Measurements from ENCODE around the gene ANKRD66.
"Not testable (repeated sequence)": the region's sequence is repeated elsewhere in the genome, so short reads cannot be mapped to it uniquely, and the experiment has no call there.

ANKRD66 gene

DNA sequence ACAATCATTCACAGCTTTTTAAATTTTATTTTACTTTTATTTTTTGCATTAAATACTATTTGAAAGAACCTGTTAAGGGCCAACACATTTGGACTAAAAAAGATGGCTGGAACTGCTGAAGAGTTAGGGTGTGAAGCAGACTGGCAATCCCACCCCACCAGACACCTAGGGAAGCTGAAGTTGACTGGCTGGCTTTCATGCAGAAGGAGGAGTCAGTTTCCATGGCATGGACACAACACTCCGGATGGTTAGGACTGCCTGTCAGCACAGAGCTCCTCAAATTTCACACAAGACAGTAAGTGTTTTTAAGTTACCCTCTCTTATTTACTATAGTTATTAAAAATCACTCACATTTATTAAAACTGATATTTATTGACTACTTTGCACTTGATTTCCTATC, at the start of gene ANKRD66:
TSS of gene ANKRD66 (plus strand) at position 238 of the 400 bp plus-strand sequence. CDS start 5,016 bp downstream, outside the sequence.
- no peak for DNase-seq

DNA sequence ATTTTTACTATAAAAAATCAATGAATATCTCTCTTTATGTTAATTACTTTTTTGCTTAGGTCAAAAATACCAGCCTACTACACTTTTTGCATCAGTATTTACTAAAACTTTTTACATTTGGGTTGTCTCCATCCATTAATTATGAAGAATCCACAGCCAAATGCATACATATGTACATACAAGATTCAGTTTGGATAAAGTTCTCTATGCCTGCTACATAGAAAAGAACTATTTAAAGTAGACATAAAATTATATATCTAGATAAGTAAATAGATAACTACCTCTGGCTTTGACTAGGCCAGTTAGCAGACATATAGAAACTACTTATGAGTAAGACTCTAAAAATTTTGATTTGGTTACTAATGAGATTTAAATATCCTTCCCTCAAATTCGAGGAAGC, 46.8 kb upstream of the ANKRD66 start:
- no peak for DNase-seq

DNA sequence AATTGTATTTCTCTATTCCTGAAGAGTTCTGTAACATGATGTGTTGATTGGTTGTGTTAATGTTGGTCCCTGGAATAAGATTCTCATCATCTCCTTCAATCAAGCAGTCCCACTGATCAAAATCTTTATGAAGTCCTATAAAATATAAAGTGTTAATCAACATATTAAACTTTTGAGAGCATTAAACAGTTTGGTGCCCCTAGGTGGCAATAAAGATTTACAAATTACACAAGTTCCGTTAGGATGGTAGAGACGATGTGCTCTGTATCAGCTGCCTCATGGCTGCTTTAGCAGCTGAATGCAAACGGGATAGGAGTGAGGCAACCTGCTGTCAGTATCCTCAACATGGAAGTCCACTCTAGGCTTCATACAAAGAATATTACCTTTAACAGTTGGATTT, 42.2 kb upstream of the ANKRD66 start:
- DNase-seq = no peak

DNA sequence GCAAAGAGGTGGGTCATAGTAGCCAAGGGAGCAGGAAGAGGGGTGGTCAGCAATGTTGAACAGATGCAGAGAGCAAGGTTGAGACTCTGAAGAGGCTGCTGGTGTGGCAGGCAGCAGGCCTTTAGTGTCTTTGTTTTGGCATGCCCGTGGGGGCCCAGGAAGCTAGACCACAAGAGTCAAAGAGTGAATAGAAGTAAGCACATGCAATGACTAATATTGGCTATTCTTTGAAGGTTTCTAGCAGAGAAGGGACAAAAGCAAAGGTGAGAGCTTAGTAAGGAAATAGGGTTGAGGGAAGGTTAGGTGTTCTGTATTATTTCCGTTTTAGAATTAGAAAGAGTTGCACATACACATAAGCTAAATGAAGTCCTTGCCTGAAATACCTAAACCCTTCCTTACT, 40.3 kb upstream of the ANKRD66 start:
- DNase-seq = no peak

DNA sequence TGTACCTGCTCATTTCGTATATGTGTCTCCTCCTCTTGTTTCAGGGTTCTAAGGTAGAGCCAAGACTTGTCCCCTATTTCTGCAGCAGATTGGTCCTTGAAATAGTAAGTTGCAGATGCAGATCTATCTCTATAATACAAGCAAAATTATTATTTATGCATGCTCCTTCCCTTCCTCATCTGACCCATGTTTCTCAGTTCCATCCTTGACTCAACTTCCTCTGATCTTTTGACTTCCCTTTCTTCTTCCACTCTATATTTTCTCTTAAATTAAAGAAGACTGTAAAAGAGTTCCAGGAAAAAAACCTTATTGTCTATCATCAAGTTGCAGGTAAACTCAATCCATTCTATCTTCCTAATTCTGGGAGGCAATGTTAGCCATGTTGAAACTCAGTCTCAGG, 35.2 kb upstream of the ANKRD66 start:
- no peak for DNase-seq

DNA sequence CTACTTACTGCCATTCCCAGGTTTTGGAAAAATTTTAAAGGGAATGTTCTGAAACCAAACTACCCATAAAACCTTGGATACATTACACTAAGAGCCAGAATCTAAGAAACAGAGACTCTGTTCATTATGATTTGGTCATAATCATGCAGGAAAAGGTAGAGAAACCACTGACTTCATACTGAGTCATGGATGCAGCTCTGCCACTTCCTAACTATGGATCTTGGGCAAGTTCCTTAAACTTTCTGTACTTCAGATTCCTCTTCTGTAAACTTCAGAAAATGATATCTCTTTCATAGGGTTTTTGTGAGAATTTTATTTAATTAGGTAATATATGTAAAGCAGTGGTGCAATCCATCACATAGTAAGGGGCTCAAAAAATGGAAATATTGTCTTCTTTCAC, 31.6 kb upstream of the ANKRD66 start:
- DNase-seq = no peak

DNA sequence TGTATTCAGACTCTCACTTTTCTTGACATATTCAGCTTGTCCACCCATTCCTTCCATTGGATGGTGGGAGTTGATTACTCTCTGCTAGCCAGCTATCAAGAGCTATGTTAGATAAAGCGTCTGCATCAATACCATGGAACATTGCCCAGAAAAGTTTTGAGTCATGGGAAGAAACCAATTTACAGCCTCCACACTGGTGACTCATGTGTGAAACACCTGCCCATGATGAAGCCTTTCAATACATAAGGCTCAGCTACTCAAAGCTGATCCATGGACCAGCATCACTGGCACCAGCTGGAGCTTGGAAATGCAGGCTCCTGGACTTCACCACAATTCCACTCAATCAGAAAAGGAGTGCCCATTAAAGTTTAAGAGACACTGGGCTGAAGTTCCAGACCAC, 27.6 kb upstream of the ANKRD66 start:
- no peak for DNase-seq

DNA sequence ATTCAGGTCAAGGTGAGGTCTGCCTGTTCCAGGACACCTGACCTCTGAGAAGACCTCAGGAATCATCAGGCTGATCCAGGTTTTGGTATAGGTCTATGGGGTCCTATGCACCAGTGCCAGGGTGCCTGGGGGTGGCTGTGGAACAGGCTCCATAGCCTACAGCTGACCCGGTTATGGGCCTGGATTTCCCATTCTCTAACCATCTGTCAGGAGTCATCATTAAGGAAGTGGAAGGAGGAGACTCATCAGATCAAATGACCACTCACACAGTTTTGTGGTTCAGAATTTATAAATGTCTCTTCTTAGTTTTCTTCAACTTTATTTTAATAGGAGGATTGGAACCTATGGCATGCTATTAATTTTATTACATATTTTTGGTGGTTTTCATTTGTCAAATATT, 26.3 kb upstream of the ANKRD66 start:
- no peak for DNase-seq

DNA sequence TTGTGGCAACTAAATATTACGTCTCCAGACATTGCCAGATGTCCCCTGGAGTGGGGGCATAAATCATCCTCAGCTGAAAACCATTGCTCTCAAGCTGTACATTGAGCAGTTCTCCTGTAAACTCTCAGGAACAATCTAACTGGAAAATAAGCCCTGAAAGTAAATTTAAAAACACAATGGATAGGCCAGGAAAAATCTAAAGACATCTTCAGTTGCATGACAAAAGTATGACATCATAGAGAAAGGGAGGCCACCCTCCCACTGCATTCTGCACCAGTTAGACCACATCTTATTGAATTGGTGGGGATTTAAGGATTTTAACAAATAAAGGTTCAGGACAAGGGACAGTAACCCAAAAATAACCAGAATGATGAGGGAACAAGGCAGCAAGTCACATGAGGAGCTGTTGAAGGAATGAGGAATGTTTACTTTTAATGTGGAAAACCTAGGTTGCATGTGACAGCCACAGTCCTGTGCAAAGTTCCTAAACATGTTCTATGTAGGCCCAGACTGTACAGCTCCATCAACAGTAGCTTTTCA, 16.9 kb upstream of the ANKRD66 start:
- DNase-seq = no peak

DNA sequence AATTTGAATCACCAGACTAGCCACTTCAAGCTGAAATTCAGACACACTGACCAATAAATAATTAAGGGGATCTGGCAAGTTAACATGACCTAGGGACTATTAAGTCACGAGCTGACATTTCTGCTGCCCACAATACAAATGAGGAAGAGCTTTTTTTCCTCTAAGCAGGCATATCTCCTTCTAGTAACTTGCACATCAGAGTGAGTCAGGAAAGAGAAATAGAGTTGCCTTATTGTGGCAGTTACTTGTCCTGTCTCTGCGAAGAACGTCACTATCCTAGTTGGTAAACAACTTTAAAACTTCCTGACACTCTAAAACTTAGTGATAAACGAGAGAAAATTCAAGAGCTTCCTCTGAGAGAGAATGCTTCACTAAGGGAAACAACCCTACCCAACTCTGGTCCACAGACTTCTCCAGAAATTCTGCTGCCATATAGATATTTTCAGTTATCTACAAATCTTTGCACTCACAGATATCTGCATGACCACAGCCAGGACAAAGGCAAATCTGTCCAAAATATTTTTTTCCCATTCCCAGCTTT, 15.7 kb upstream of the ANKRD66 start:
- DNase-seq = no peak

DNA sequence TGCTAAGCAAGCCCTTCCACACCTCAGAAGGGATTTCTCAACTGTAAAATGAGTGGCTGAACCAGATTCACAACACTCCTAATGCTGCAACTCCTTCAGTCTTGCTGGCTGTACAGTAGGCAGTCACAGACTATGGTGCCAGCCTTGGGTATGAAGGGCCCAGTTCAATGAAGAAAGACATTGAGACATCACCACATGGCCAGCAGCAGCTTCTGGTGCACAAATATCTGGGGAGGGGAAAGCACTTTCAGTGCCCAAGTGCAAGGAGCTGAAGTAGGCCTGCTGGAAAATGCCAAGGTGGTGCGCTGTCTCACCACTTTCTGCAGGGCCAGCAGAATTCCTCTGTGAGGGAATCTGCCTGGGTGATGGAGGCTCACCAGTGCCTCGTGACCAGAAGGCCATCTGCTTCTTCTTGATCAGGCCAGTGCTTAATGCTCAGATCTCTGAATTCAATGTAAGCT, 13.4 kb upstream of the ANKRD66 start:
- no peak for DNase-seq

DNA sequence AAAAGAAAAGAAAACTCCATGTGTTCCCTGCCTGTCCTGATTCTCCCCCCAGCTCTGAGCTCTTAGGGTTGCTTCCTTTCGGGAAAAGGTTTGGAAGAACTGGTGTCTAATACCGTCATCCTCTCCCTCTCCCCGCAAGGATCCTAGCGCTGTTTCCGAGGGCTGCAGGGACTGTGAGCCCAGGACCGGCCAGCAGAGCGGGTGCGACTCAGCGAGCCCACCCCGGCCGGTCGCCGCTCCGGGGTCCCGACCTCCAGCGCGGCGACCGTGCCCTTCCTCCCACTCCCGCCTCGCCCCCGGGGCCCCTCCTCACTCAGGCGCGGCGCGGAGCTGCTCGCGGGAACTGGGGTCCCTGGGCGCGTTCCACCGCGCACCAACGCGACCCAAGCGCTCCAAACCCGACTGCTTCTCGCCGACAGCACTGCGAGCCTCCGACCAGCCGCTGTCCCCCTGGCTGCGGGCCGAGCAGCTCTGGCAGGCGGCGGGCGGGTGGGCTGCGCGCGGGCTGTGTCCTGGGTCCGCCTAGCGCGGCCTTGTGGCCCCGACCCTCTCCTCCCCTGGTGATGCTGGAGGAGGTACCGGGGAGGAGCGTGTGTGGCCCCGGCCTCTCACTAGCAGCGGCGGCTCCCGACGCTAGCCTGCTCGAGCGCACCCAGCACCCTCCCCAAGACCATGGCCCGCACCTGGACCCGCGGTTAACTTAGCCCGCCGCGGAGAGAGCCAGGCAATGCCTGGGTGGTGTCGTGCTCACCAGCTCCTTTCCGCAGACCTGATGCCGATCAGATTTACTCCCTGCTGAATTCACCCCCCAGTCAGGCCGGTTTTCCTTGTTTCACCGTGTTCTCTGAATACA, 11.6 kb upstream of the ANKRD66 start, which contains the start of gene PLA2G7:
TSS of gene PLA2G7 (minus strand) at position 509 of the 853 bp plus-strand sequence. CDS start 12,484 bp downstream, outside the sequence.
- DNase-seq = peak; percentile 33

DNA sequence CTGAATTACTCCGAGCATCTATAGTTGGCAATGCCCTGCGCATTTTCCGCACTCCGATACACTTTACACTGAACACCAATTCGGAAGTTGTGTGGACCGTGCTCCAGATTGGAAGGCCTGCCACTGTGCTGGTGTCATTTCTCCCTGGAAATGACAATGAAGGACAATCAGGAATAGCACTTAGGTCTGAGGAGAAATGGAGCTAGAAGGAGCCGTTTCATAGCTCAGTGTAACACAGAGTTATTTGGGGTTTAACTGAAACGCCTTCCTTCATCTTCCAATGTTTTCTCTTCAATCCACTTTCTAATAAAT, 11.1 kb upstream of the ANKRD66 start:
- no peak for DNase-seq

DNA sequence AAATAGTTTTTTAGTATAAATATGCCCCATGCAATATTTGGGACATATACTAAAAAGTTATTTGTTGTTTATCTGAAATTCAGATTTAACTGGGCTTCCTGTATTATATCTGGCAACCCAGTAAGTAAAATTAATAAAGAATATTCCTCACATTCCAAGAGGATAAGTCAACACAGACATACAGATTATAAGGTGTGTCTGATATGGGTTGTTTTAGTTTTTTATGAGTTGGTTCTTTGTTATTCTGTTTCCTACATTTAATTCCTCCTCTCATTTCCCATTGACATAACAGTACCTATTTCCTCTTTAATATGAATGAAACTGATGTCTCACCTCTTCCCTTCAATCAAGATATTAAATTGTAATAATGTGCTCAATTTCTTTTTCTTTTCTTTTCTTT, 9.8 kb upstream of the ANKRD66 start:
- DNase-seq = no peak

DNA sequence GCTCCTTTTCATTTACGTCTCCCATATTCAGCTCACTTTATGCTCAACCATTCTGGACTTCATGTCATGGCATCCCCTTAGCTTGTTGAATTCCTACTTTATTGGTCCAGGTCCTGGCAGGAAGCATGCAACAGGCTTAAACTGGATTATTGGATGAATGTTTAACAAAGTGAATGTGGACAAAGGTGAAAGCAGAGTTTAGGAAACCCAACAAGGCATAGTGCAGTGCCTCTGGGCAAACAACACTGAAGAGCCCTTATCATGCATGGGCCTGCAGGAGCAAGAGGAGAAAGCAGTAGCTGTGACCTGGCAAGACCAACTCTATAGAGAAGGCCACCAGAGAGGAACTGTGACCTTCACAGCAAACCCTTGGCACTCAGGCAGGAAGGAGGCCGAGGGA, 5.3 kb upstream of the ANKRD66 start:
- no peak for DNase-seq

DNA sequence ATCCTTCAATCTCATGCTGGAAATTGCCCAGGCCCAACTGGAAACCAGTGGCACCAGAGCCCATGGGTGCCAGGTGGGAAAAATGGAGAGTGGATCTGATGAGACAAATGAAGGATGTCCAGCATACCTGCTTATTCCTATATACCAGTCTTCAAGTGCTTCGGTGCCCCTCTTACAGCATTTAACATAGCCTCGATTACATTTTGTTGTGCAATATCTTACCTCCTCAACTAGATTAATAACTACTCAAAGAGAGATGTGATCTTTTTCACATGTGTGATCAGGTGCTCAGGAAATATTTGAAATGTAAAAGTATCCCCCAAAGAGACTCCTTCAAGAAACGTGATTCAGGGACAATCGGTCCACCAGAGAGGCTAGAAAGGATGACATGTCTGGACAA, 4.8 kb upstream of the ANKRD66 start:
- no peak for DNase-seq

DNA sequence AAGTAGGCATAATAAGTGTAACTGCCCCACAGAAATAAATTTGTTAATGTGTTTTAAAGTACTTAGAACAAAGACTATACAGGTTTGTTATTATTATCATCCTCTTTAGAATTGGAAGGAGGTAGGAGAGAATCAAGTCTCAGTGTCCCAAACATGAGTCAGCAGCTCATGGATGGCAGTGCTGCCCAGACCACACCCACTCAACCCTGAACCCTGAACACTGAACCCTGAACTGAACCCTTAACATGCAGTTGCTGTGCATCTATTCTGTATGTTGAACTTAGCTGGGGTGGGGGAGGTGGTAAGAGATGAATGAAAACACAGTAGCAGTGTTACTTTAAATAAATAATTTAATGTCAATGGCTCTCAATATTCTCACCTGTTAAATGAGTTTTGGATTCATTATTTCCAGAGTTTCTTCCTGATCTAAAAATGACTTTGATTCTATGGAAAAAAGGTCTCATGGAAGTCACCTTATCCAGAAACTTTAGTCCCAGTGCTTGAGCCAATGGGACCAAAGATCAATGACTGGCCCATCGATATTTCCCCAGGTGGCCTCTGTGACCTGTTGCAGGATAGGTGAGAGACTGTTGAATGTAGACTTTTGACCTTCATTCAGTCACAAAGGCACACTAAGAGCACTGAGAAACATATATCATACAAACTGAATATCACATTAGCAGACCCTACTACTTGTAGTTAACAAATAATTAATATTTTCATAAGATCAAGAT, 3.1 kb upstream of the ANKRD66 start:
- DNase-seq = no peak

DNA sequence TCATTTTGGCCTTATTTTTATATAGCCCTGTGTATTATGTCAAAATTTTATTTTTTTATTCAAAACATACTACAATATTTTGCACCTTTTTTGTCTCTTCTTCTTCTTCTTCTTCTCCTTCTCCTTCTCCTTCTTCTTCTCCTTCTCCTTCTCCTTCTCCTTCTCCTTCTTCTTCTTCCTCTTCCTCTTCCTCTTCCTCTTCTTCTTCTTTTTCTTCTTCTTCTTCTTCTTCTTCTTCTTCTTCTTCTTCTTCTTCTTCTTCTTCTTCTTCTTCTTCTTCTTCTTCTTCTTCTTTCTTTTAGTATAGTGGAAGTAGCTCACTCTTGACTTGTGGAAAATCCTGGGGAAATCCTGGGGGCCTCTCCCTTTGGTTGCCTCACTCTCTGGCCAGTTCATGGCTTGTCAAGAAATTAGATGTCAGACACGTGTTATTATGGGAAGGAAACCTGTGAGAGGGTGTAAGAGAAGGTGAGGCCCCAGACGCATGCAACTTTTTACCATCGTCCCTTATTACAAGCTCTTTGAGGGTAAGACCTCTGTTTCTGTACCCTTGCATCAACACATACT, 2.5 kb upstream of the ANKRD66 start:
- DNase-seq = not testable (repeated sequence)

DNA sequence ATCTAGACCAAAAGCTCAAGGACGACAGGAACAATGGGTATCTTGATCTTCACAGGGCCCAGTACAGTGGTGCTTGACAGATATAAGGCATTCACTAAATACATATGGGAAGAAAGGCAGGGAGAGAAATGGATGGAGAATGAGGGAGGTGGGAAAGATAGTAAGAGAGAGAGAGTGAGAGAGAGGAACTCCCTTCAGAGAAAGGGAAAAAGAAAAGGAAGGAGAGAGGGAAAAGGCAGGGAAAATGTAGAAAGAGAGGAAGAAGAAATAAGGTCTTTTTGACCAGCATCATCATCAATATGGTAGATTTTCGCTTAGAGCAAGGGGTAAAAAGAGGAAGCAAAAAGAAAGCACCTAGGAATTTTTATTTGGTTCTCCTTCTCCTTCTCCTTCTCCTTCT, 760 bp upstream of the ANKRD66 start:
- DNase-seq = no peak

DNA sequence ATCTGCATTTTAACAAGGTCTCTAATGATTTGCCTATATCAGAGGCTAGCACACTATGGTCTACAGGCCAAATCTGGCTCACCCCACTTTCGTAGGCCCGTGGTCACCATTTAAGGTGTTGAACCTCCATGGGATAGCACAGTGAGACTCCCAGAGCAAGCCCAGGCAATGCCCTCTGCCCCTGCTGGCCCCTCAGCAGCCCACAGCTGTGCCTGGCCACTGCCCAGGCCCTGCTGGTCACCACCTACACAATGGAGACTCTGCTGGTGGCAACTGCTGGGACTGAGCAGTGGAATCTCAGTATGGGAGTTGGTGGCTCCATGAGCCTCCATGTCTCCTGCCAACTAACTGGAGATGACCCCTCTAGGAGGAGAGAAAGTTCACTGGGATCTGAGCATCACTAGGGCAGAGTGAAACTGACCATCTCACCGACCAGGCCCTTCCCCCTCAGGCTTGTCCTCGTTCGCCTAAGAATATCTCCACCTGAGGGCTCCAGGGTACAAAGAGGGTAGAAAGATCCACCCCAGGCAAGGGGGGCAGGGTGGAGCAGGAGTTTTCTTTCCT, 2.3 kb downstream of the ANKRD66 start:
- no peak for DNase-seq

DNA sequence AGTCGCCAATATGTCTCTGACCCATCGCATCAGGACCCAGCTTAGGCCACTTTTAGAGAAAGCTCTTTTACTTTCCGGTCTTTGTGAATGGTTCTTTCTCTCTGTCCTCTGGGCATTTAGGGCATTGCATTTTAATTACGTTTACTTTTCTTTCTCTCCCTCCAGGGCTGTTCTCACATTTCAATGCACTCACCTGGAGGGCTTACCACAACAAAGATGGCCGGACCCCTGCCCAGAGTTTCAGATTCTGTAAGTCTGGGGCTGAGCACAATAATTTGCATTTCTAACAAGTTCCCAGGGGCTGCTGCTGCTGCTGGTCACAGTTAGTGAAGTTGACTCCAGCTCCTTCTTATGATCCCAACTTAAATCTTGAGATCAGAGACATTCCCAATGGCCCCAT, 3.0 kb downstream of the ANKRD66 start:
- no peak for DNase-seq

DNA sequence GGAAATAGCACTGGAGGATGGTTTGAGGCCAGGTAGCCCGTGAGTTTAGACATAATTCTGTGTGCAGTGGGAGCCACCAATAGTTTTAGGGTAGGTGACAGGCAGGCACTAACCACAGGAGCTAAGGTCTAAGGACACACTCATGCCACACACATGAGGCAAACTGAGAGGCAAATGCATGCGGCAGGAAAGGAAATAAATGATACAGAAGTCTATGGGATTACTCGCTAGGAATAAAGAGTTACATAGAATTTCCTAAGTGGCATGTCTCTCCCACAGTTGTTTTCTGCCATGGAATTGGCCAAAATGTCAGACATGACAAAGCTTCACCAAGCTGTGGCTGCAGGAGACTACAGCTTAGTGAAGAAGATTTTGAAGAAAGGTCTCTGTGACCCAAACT, 4.9 kb downstream of the ANKRD66 start:
- no peak for DNase-seq

DNA sequence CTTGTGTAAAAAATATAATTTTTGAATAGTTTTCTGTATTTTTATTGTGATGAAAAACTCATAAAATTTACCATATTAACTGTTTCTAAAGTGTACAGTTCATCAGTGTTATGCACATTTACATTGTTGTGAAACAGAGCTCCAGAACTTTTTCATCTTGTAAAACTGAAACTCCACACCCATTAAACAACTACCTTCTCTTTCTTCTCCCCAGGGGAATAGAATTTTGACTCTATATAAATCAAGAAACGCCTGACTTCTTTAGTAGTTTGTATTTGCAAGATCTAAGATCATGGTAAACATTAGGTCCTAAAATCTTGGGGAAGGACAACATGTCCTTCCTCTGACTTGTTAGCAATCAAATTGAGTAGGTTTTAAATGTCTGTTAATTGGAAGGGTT, 9.1 kb downstream of the ANKRD66 start:
- no peak for DNase-seq

Measured in NCI-H510A (cell line).